Measurements from ENCODE around the gene ALDH4A1.
"Not testable (repeated sequence)": the region's sequence is repeated elsewhere in the genome, so short reads cannot be mapped to it uniquely, and the experiment has no call there.

ALDH4A1 gene

GRCh38 chr1:18874036-18874435 lies 28.3 kb downstream of the ALDH4A1 start:
- DNase-seq, result no peak

DNA sequence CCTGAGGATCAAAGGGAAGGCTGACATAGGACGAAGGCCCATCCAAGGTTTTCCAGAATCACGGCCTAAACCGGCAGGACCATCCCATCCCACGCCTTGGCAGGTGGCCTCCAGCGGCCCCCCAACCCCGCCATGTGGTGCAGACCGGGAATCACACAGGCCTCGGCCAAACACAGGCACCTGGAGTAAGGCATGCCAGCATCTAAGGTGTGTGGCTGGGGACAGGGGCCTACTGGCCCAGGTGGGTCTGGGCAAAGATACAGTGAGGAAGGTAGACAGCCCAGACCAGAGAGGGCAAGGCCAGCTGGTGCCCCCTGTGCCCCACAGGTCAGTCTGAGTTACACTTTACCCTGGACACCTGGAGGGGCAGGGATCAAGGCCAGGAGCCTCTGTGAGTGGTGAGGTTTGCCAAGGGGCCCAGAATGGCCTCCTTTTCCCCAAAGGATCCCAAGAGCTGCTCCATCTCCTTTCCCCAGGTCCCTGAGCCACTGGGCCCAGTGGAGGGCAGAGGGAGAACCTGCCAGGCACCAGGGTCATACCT lies 30.2 kb downstream of the ALDH4A1 start:
- no peak for DNase-seq

GRCh38 chr1:18871401-18872070 lies 30.8 kb downstream of the ALDH4A1 start:
- no peak for DNase-seq

DNA sequence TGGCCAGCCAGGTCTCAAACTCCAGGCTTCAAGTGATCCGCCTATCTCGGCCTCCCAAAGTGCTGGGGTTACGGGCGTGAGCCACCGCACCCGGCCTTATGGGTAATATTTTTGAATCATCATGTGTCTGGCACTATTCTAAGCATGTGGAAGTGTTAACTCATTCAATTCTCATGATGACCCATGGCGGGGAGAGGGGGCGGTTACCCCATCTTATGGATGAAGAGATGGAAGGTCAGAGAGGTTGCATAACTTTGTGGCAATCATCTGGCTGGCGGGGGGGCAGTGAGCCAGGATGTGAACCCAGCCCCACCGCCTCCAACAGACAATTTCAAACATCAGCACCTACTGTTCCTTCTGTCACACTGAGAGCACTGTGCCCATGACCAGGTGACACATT lies 31.4 kb downstream of the ALDH4A1 start:
- no peak for DNase-seq

DNA sequence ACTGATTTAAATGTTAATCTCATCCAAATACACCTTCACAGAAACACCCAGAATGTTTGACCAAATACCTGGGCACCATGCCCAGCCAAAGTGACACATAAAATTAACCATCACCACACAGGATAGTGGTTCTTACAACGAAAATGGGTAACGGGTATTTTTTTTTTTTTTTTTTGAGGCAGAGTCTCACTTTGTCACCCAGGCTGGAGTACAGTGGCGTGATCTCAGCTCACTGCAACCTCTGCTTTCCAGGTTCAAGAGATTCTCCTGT lies 31.8 kb downstream of the ALDH4A1 start:
- DNase-seq, result not testable (repeated sequence)

GRCh38 chr1:18869847-18870594 lies 32.3 kb downstream of the ALDH4A1 start:
- no peak for DNase-seq

- DNase-seq, result no peak
These were observed 33.4 kb downstream of the ALDH4A1 start for GRCh38 chr1:18868801-18869424.

DNA sequence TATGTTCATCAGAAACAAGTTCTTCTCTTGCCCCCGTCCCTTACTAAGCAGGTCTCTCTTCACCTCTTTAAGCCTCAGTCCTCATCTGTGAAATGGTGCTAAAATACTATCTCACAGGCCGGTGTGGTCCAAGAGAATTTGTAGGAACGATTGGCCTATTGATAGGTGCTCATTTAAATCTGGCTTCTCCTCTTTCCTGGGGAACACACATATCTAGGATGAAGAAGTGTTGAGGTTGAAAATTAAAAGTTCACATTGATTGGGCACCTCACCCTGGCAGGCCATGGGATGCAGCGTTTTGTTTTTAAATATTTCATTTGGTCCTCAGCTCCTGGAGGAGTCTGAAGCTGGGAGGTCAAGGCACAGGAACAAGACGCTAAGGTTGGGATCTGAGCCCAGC lies 34.0 kb downstream of the ALDH4A1 start:
- DNase-seq, result no peak

- no peak for DNase-seq
These were observed 35.5 kb downstream of the ALDH4A1 start for GRCh38 chr1:18866846-18867245.

GRCh38 chr1:18866314-18866713 lies 36.0 kb downstream of the ALDH4A1 start:
- DNase-seq, result no peak

DNA sequence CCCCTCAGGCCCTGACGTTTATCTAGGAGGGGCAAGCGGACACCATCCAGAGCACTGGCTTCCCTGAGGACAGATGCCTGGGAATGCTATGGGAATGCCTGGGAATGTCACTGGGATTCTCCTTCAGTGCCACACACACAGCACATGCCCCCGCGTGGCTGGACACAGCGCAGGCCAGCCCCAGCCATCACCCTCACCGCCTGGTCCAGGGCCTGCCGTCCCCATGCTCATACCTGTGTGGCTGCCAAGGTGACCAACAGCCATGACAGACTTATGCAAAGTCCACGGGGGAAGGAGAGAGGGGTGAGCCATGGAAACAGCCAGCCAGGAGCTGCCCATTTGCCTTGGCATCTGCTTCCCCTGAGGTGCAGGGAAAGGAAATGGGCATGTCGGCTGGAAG lies 37.2 kb downstream of the ALDH4A1 start:
- no peak for DNase-seq

GRCh38 chr1:18861590-18861989 lies 40.8 kb downstream of the ALDH4A1 start:
- DNase-seq, result no peak

GRCh38 chr1:18861082-18861481 lies 41.3 kb downstream of the ALDH4A1 start:
- no peak for DNase-seq

- DNase-seq, result no peak
These were observed 42.8 kb downstream of the ALDH4A1 start, which contains the start of gene TAS1R2 for GRCh38 chr1:18859560-18859959. Gene TAS1R2, minus strand, starts transcription at chr1:18859660. Its CDS starts 0 bp downstream, at chr1:18859660.

DNA sequence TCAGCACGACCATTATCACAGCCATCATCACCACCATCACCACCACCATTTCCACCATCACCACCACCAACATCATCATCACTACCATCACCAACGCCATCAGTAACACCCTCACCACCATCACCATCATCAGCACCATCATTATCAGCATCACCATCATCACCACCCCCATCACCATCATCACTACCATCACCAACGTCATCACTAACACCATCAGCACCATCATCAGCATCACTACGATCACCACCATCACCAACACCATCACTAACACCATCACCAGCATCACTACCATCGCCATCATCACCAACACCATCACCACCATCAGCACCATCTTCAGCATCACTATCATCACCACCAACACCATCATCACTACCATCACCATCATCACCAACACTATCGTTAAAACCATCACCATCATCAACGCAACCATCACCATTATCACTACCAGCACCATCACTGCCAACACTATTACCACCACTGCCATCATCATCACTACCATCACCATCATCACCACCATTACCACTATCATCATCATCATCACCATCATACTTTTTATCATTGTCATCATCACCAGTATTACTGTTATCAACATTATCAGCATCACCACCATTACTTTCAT lies 44.2 kb downstream of the ALDH4A1 start:
- DNase-seq, result no peak

- DNase-seq, result no peak
These were observed 45.9 kb downstream of the ALDH4A1 start for GRCh38 chr1:18856435-18856834.

GRCh38 chr1:18855573-18855972 lies 46.8 kb downstream of the ALDH4A1 start:
- DNase-seq, result no peak

GRCh38 chr1:18854331-18855025 lies 47.9 kb downstream of the ALDH4A1 start:
- no peak for DNase-seq

GRCh38 chr1:18852501-18852900 lies 49.9 kb downstream of the ALDH4A1 start:
- DNase-seq, result no peak

DNA sequence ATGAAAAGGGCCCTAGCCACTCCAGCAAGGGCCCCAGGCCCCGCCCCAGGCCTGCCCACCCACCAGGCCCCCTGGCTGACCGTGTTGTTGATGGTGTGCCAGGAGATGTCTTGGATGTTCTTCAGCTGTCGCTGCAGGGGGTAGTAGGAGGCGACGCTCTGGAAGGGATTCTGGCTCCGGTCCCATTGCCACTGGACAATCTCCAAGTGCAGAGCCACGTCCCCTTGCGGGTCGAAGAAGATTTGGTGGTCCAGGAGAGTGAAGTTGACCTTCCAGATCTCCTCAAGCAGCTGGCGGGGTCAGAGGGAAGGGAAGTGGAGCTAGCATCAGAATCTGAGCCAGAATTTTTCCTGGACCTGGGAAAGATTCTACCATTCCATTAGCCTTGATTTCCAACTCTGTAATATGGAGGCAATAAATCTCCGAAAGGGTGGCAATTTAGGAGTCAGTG lies 53.1 kb downstream of the ALDH4A1 start:
- DNase-seq, result no peak

DNA sequence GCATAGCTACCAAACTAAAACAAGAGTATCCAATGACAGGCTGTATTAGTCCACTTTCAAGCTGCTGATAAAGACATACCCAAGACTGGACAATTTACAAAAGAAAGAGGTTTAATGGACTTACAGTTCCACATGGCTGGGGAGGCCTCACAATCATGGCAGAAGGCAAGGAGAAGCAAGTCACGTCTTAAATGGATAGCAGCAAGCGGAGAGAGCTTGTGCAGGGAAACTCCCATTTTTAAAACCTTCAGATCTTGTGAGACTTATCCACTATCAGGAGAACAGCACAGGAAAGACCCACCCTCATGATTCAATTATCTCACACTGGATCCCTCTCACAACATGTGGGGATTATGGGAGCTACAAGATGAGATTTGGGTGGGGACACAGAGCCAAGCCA lies 54.6 kb downstream of the ALDH4A1 start:
- DNase-seq, result not testable (repeated sequence)

- DNase-seq, result no peak
These were observed 62.2 kb downstream of the ALDH4A1 start for GRCh38 chr1:18840145-18840544.

GRCh38 chr1:18836654-18837053 lies 65.7 kb downstream of the ALDH4A1 start:
- no peak for DNase-seq

Measured in activated CD4-positive, alpha-beta T cell treated with anti-CD3 and anti-CD28 coated beads, Interleukin-2, amount 50 U/mL, for 48 hours (primary cell).